Stimulated activated CD4-positive, alpha-beta T cell treated with anti-CD3 and anti-CD28 coated beads, Interleukin-4, amount 100 ng/mL, for 48 hours (primary cell): Measurements from ENCODE around the gene UBE3B.

Source experiments
- DNase-seq, 2 donors: peaks; one replicate each; pipeline ENCODE4 v3.0.0-alpha.2; 2020; ENCODE audit warnings: low read depth in 2 of 2

The UBE3B gene

GRCh38 chr12:109573914-109574244, 96.4 kb downstream of the UBE3B start:
- no peak for DNase-seq

DNA sequence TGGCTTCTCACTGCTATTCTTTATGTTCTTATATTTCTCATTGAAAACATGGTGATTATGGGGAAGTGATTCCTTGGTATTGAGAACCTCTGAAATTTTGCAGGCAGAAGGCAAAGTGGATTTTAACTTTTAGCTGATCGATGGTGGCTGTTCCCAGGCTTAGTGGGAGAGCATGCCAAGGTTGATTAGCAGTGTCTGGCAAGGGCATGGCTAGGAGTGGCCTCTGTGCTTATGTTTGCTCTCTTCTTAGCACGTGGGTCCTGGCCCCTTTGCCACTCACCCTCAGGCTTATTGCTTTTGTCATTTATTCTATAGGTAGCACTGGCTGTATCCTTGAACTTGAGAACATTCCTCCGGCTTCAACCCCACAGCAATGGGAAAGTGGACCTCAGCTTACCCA, 98.2 kb downstream of the UBE3B start:
- DNase-seq: no peak

DNA sequence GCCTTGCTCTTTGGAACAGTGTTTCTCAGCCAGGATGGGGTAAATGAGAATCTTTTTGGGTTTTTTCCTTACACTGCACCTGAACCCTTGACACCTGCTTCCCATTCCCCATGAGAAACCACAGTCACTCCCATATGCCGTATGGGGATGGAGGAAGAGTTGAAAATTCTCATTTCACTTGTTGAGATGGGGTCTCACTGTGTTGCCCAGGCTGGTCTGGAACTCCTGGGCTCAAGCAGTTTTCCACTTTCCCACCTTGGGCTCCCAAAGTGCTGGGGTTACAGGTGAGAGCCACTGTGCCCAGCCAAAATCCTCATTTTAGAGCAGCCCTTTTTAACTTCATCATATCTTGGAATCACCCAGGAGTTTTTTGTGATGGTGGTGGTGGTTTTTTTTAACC, 99.9 kb downstream of the UBE3B start:
- DNase-seq: no peak

DNA sequence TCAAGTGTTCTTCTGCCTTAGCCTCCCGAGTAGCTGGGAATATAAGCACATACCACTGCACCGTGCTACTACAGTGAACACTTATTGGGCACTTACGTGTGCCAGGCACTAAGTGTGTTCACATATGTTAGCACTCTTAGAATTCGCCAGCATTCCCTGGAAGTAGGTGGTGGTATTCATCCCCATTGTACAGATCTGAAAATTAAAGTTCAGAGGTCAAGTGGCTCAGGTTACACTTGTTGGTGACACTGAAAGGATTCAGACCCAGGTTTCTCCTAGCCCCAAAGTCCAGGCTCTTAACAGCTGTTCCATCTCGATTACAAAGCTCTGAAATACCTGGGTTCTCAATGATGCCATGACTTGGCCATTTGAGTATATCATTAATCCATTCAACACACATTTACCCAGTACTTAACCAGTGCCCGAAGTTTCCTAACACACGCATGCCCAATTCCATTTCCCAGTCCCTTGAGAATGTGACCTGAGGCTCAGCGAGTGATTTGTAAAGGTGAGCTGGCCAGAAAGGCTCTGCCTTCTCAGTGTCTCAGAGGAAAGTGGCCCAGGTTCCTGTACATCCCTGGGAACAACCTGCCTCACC, 101.0 kb downstream of the UBE3B start:
- no peak for DNase-seq

DNA sequence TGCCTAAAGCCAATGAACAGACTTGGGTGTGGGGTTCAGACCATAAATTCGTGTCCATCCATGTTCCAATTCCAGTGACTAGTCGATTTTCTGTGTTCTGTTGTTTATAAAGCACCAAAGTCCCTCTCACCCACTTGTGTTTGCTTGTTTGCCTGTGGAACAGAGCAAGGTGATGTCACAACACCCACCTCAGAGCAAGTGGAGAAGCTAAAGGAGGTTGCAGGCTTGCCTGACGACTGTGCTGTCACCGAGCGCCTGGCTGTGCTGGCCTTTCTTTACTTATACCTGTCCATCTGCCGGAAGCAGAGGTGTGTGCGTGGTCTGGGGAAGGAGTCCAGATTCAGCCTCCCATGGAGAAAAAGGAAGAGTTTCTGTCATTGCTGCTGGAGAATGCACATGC, 102.2 kb downstream of the UBE3B start:
- DNase-seq: no peak

DNA sequence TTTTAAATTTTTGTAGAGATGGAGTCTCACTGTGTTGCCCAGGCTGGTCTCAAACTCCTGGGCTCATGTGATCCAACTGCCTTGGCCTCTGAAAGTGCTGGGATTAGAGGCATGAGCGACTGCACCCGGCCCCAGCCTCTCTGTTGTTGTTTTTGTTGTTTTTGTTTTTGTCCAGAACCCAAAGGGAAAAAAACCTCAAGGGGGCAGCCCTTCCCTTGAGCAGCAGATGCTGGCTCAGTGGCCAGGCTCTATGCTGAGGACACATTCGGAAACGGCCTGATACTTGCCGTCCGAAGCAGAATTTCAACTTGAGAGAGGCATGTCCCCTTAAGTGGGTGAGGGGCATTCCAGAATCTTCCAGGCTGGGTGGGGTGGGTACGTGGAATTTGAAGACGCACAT, 102.8 kb downstream of the UBE3B start:
- DNase-seq: no peak

DNA sequence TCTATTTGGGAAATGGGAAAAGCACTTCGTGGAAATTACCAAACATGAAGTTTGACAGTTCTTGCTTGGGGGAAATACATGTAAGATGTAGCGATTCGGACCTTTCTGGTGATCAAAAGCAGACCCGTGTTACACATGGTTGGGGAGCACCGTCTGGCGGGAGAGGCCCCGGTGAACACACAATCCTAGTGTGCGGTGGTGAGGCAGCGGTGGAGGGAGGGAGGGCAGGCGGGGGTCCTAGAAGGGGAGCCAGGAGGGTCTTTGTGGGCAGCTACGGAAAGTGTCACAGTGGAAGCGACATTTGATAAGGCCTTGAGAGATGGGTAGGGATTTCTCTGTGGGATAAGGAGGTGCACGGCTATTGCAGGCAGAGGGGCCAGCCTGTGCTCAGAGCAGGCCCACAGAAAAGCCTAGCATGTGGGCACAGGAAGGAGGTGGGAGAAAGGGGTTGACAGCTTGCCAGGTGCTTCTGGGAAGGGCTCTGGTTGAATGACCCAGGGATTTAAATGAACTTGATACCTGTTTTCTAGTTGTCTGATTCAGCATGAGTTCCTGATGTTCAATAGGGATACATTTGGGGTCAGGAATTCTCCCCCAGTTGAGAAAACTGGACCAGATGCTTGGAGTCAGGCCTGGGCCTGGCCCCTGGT, 103.4 kb downstream of the UBE3B start:
- DNase-seq: no peak

GRCh38 chr12:109581334-109581691, 103.9 kb downstream of the UBE3B start:
- no peak for DNase-seq

DNA sequence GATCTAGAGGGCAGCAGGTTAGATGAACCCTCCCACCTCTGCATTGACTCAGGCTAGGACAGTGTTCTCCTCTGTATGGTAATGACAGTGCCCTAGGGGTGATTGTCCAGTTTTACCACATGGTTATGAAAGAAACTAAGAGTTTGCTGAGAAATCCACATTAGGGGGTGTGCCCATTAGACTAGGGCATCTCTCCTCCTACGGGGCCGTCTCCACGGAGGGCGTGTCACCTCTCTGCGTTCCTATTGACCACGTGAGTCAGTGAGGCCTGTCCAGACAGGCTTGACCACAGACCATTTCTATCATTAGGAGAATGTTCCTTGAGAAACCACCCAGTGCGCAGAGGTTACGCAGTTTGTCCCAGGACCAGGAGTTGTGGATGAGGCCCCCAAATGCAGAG, 104.4 kb downstream of the UBE3B start:
- DNase-seq: no peak

DNA sequence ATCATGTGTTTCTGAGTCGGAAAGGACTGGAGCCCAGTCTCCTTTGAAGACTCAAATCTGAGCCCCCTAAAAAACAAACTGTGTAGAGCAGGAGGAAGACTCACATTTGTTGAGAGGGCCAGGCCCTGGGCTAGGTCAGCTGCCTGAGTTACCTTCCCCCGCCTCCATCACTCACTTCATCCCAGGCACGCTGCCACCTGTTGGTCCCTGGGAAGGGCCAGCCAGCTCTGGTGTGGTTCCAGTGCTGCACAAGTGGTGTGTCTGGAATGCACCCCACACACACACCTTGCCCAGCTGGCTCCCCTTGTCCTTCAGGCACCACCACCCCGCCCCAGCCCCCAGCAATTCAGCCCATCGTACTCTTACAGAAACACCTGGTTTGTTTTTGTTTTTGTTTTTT, 105.2 kb downstream of the UBE3B start:
- DNase-seq: no peak

GRCh38 chr12:109583733-109584132, 106.3 kb downstream of the UBE3B start:
- DNase-seq: no peak
